Panc1 (cell line): ENCODE results near the gene SCAF4. TPM values are rescaled to one million over a fixed set of nuclear protein-coding genes. Genes with fewer than 3 reads are reported as not detected.
"Not testable (repeated sequence)": the region's sequence is repeated elsewhere in the genome, so short reads cannot be mapped to it uniquely, and the experiment has no call there.

Experiments used
- ATAC-seq: fragments of 200-7000 bp; cut with Tn5 transposase; 2 replicates; pipeline ENCODE4 v1.9.1; 2020; ENCODE audit warnings: mild to moderate bottlenecking, moderate library complexity
- BruUV-seq: library from RNA; stranded (reverse); fragments of 400-500 nt; replicated peaks from 2 replicates; lab custom pipeline; 2021; lab: Mats Ljungman, UMichigan
- CTCF ChIA-PET: fragments of 300-600 bp; sonication (Branson Sonifier 250); formaldehyde crosslinking; loops from one replicate; lab custom pipeline; 2022; ENCODE audit warnings: antibody characterized with exemption; lab: Charles Lee
- POLR2A ChIA-PET: fragments of 300-600 bp; sonication (Branson Sonifier 250); formaldehyde crosslinking; loops from one replicate; lab custom pipeline; 2022; ENCODE audit warnings: antibody characterized with exemption; lab: Charles Lee
- DNase-seq: peaks from one replicate; pipeline ENCODE4 v3.0.0-alpha.2; 2010; ENCODE audit warnings: low read depth, low spot score
- H3K27ac ChIP-seq: 2 replicates; pipeline ENCODE4 v1.5.1; 2011; ENCODE audit warnings: mild to moderate bottlenecking, low read length, inconsistent platforms
- H3K27me3 ChIP-seq: fragments of 200-500 bp; sonication (Bioruptor generic); 2 replicates; pipeline ENCODE4 v1.6.0; 2014; ENCODE audit warnings: low read length, inconsistent platforms; ENCODE audit not compliant: control insufficient read depth, insufficient read depth
- H3K36me3 ChIP-seq: fragments of 200-500 bp; sonication (Bioruptor generic); 2 replicates; pipeline ENCODE4 v1.5.1; 2014; ENCODE audit warnings: inconsistent platforms, mild to moderate bottlenecking, low read length, moderate library complexity; ENCODE audit not compliant: control insufficient read depth, insufficient read depth
- H3K4me1 ChIP-seq: 2 replicates; pipeline ENCODE4 v1.5.1; 2011; ENCODE audit warnings: inconsistent platforms, mild to moderate bottlenecking, low read length, moderate library complexity; ENCODE audit not compliant: control insufficient read depth, insufficient read depth
- H3K4me3 ChIP-seq, 2 experiments: 2 replicates each; pipeline ENCODE4 v1.5.1; 2011 to 2012; ENCODE audit warnings: low read depth in 2 of 2, low read length in 2 of 2, mild to moderate bottlenecking in 2 of 2, inconsistent platforms in 1 of 2, moderate library complexity in 1 of 2
- H3K9me3 ChIP-seq: fragments of 200-500 bp; sonication (Bioruptor generic); 2 replicates; pipeline ENCODE4 v1.5.1; 2014; ENCODE audit warnings: low read depth, mild to moderate bottlenecking, inconsistent platforms, low read length, moderate library complexity; ENCODE audit not compliant: control insufficient read depth, insufficient read depth
- POLR2AphosphoS5 ChIP-seq: IDR thresholded peaks from 2 replicates; pipeline ENCODE4 v1.6.1; 2012; ENCODE audit warnings: mild to moderate bottlenecking, low read depth, low read length, moderate library complexity
- SIN3A ChIP-seq: IDR thresholded peaks from 2 replicates; pipeline ENCODE4 v1.6.1; 2012; ENCODE audit warnings: low read depth, mild to moderate bottlenecking, low read length, moderate library complexity, borderline replicate concordance; ENCODE audit not compliant: insufficient read depth
- TCF7L2 ChIP-seq: IDR thresholded peaks from 2 replicates; pipeline ENCODE4 v1.6.1; 2011; ENCODE audit warnings: mild to moderate bottlenecking, low read depth, low read length, inconsistent platforms
- in situ Hi-C: cut with HindIII; loops from 2 replicates; pipeline ENCODE4 v1.10.0; 2016; ENCODE audit warnings: low sequenced_read_pairs, low pct_unique_long_range_greater_than_20kb
- intact Hi-C: fragments of 100-400 bp; cut with micrococcal nuclease; formaldehyde crosslinking; loops from one replicate; pipeline ENCODE4 v1.10.0; 2022; ENCODE audit not compliant: unreplicated experiment
- total RNA-seq: library from RNA; stranded (reverse); gene quantifications from one replicate; pipeline ENCODE4 v1.2.1, GENCODE V29; 2021; ENCODE audit not compliant: unreplicated experiment
- TF ChIP-seq, protein P1 (sequence below), 2 experiments: IDR thresholded peaks; 2 replicates each; pipeline ENCODE4 v1.6.1; 2011 to 2012; ENCODE audit warnings: low read depth in 2 of 2, control low read depth in 1 of 2, low read length in 1 of 2, mild to moderate bottlenecking in 1 of 2, moderate library complexity in 1 of 2; ENCODE audit not compliant: insufficient read depth in 1 of 2
- TF ChIP-seq, protein P2 (sequence below): fragments of 450-650 bp; IDR thresholded peaks from 2 replicates; pipeline ENCODE4 v1.5.1; 2017; ENCODE audit warnings: mild to moderate bottlenecking

Gene SCAF4
- total RNA-seq, 1 experiment from 2014 or later, result 28.4 TPM

DNA sequence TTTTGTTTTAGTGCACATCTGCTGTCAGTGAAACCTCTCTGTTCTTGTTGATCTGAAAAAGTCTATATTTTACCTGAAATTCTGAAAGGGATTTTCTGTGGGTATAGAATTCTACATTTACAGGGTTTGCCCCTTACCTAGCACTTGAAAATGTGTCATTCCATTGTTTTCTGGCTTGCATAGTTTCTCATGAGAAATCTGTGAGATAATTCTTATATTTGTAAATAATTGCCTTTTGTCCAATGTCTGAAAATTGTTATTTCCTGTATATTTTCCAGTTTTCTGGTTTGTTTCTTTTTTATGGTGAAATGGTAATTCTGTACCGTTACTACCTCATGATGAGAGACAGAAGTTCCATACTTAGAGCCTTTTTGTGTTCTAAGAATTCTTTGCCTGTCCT lies 11.8 kb upstream of the SCAF4 start:
- POLR2A ChIA-PET, result no interaction called here
- ATAC-seq (no peak), DNase-seq (no peak)
- H3K36me3 ChIP-seq, result no peaks in the 10 kb centered on the region
- no TSS peak for BruUV-seq
- CTCF ChIA-PET, result no interaction called here
- no peaks in the 10 kb centered on the region for H3K9me3 ChIP-seq
- TF ChIP-seq TCF7L2 (no peak), POLR2AphosphoS5 (no peak), SIN3A (no peak)
- TF ChIP-seq, protein P1, sequence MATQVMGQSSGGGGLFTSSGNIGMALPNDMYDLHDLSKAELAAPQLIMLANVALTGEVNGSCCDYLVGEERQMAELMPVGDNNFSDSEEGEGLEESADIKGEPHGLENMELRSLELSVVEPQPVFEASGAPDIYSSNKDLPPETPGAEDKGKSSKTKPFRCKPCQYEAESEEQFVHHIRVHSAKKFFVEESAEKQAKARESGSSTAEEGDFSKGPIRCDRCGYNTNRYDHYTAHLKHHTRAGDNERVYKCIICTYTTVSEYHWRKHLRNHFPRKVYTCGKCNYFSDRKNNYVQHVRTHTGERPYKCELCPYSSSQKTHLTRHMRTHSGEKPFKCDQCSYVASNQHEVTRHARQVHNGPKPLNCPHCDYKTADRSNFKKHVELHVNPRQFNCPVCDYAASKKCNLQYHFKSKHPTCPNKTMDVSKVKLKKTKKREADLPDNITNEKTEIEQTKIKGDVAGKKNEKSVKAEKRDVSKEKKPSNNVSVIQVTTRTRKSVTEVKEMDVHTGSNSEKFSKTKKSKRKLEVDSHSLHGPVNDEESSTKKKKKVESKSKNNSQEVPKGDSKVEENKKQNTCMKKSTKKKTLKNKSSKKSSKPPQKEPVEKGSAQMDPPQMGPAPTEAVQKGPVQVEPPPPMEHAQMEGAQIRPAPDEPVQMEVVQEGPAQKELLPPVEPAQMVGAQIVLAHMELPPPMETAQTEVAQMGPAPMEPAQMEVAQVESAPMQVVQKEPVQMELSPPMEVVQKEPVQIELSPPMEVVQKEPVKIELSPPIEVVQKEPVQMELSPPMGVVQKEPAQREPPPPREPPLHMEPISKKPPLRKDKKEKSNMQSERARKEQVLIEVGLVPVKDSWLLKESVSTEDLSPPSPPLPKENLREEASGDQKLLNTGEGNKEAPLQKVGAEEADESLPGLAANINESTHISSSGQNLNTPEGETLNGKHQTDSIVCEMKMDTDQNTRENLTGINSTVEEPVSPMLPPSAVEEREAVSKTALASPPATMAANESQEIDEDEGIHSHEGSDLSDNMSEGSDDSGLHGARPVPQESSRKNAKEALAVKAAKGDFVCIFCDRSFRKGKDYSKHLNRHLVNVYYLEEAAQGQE (IDR thresholded peaks at IDR 0.05; ENCODE audit: insufficient read depth in 1 of 2, low read depth in 2 of 2, low read length in 1 of 2), result no peak
- intact Hi-C loops (no loop called here), in situ Hi-C loops (no loop called here)
- H3K4me1 ChIP-seq, result no peaks in the 10 kb centered on the region
- H3K4me3 ChIP-seq, result no peak overlapping the region
- H3K27ac ChIP-seq, result no peak overlapping the region
- no peaks in the 10 kb centered on the region for H3K27me3 ChIP-seq

DNA sequence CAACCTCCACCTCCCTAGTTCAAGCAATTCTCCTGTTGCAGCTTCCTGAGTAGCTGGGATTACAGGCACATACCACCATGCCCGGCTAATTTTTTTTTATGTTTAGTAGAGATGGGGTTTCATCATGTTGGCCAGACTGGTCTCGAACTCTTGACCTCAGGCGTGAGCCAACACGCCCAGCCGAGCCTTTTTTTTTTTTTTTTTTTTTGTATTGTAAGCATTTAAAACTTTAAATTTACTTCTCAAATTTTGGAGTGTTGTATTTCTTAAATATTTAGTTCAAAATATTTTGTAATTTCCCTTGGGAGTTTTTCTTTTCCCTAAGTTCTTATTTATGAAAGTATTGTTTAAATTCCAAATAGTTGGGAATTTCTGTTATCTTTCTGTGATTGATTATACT lies 9.2 kb upstream of the SCAF4 start:
- CTCF ChIA-PET, result no interaction called here
- Histone ChIP-seq H3K36me3 (no peaks in the 10 kb centered on the region), H3K4me3 (no peak overlapping the region), H3K9me3 (no peaks in the 10 kb centered on the region), H3K27me3 (no peaks in the 10 kb centered on the region), H3K4me1 (no peaks in the 10 kb centered on the region), H3K27ac (no peak overlapping the region)
- no peak for ATAC-seq
- TF ChIP-seq, protein P2, sequence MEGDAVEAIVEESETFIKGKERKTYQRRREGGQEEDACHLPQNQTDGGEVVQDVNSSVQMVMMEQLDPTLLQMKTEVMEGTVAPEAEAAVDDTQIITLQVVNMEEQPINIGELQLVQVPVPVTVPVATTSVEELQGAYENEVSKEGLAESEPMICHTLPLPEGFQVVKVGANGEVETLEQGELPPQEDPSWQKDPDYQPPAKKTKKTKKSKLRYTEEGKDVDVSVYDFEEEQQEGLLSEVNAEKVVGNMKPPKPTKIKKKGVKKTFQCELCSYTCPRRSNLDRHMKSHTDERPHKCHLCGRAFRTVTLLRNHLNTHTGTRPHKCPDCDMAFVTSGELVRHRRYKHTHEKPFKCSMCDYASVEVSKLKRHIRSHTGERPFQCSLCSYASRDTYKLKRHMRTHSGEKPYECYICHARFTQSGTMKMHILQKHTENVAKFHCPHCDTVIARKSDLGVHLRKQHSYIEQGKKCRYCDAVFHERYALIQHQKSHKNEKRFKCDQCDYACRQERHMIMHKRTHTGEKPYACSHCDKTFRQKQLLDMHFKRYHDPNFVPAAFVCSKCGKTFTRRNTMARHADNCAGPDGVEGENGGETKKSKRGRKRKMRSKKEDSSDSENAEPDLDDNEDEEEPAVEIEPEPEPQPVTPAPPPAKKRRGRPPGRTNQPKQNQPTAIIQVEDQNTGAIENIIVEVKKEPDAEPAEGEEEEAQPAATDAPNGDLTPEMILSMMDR, result no peak
- no peak for TF ChIP-seq POLR2AphosphoS5
- TF ChIP-seq, protein P1 (IDR thresholded peaks at IDR 0.05; ENCODE audit: insufficient read depth in 1 of 2, low read depth in 2 of 2, low read length in 1 of 2), result no peak
- TF ChIP-seq TCF7L2, result no peak
- no peak for TF ChIP-seq SIN3A
- in situ Hi-C loops, result no loop called here
- POLR2A ChIA-PET, result no interaction called here
- intact Hi-C loops, result no loop called here
- no peak for DNase-seq
- BruUV-seq, result no TSS peak

DNA sequence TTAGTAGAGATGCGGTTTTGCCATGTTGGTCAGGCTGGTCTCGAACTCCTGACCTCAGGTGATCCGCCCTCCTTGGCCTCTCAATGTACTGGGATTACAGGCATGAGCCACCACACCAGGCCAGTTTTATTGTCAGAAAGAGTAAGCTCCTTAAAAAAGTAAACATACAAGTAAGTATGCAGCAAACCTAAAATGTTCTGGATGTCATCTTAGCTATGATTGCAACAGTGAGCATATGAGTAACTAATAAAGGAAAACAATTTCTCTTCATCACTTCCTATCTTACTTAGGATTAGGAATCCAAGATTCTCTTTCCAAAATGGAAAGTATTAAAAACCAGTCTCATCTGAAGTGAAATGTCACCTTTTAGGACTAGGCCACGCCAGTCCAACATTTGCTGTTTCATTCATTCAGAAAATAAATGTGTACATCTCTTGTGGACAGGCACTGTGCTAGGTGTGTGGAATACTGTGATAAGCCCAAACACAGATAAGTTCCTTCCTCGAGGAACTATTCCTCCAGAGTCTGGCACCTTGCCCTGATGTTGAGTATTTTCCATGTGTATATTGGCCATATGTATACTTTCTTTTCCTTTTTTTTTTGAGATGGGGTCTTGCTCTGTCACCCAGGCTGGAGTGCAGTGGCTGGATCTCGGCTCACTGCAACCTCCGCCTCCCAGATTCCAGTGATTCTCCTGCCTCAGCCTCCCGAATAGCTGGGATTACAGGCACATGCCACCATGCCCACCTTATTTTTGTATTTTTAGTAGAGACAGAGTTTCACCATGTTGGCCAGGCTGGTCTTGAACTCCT lies 5.9 kb upstream of the SCAF4 start:
- H3K27ac ChIP-seq, DNase-seq, H3K36me3 ChIP-seq, H3K9me3 ChIP-seq, CTCF ChIA-PET, intact Hi-C loops, H3K27me3 ChIP-seq, in situ Hi-C loops, H3K4me3 ChIP-seq, H3K4me1 ChIP-seq, BruUV-seq, ATAC-seq: not testable (repeated sequence)
- POLR2A ChIA-PET, result interaction anchor here (0.7 kb wide), 1 partner anchor 162 kb away, joined by 6 read pairs; no protein-coding TSS in a partner anchor
